Measurements from ENCODE around the gene ZNF787. TPM values are rescaled to one million over a fixed set of nuclear protein-coding genes. Genes with fewer than 3 reads are reported as not detected.
"Not testable (repeated sequence)": the region's sequence is repeated elsewhere in the genome, so short reads cannot be mapped to it uniquely, and the experiment has no call there.

The ZNF787 gene
- total and polyA plus RNA-seq, 10 of the 15 experiments (the other 5 are each of a cell fraction or from before 2014, with no cell fraction given), result 0.23 to 39.9 (median 4.1) TPM

- WGBS (ENCODE audit: insufficient coverage, insufficient replicate concordance, low lambda C conversion rate, missing lambda C conversion rate), result 96% methylated on average over 12 of the region's 12 CpGs
- H3K4me3 ChIP-seq; intact Hi-C loops (cut with micrococcal nuclease; ENCODE audit: unreplicated experiment); H3K36me3 ChIP-seq (ENCODE audit: control insufficient read depth in 2 of 2, insufficient read depth in 2 of 2, low read length in 1 of 2); RAD21 ChIA-PET (ENCODE audit: unreplicated experiment); H3K27me3 ChIP-seq (replicated peaks in 1 of 2; ENCODE audit: control insufficient read depth in 2 of 2, insufficient read depth in 2 of 2, low read length in 1 of 2); DNase-seq (ENCODE audit: low read depth, low spot score); ATAC-seq; H3K79me2 ChIP-seq (ENCODE audit: control insufficient read depth, insufficient read depth, low read length); FAIRE-seq; H3K27ac ChIP-seq (ENCODE audit: control insufficient read depth, insufficient read depth); H4K20me1 ChIP-seq (ENCODE audit: control insufficient read depth, insufficient read depth); CTCF ChIA-PET; POLR2A ChIA-PET; H2AFZ ChIP-seq (ENCODE audit: control insufficient read depth, low read depth, low read length); H3K9me3 ChIP-seq (replicated peaks; ENCODE audit: control insufficient read depth, insufficient read depth, low read length); SMC1A ChIA-PET (ENCODE audit: uncharacterized antibody, unreplicated experiment); H3K4me1 ChIP-seq (ENCODE audit: control insufficient read depth, insufficient read depth, low read length); H3K9ac ChIP-seq (ENCODE audit: control insufficient read depth, insufficient read depth, low read length); H3K4me2 ChIP-seq (ENCODE audit: control insufficient read depth, insufficient read depth); BruUV-seq (replicated peaks): not testable (repeated sequence)
- in situ Hi-C loops (cut with MboI), result loop anchor here (25.0 kb wide), 1 partner anchor 1663 kb away; the partner anchor contains the start of gene ZNF552
Observed at GRCh38 chr19:56148955-56149655, 28.0 kb upstream of the ZNF787 start.

GRCh38 chr19:56148096-56148495 lies 27.0 kb upstream of the ZNF787 start:
- Histone ChIP-seq H3K9ac (ENCODE audit: control insufficient read depth, insufficient read depth, low read length) (no peak overlapping the region), H4K20me1 (ENCODE audit: control insufficient read depth, insufficient read depth) (no peaks in the 10 kb centered on the region), H3K27me3 (replicated peaks in 1 of 2; ENCODE audit: control insufficient read depth in 2 of 2, insufficient read depth in 2 of 2, low read length in 1 of 2) (no peaks in the 10 kb centered on the region), H3K36me3 (ENCODE audit: control insufficient read depth in 2 of 2, insufficient read depth in 2 of 2, low read length in 1 of 2) (peaks cover 2 to 7% of the 10 kb centered on the region in 2 experiments; a peak in 3 of 4 replicates), H3K79me2 (ENCODE audit: control insufficient read depth, insufficient read depth, low read length) (peaks cover 3% of the 10 kb centered on the region), H3K4me2 (ENCODE audit: control insufficient read depth, insufficient read depth) (no peak overlapping the region), H2AFZ (ENCODE audit: control insufficient read depth, low read depth, low read length) (no peak overlapping the region), H3K4me1 (ENCODE audit: control insufficient read depth, insufficient read depth, low read length) (no peaks in the 10 kb centered on the region; the same call in 1 of the 2 replicates), H3K4me3 (no peak overlapping the region), H3K27ac (ENCODE audit: control insufficient read depth, insufficient read depth) (no peak overlapping the region), H3K9me3 (replicated peaks; ENCODE audit: control insufficient read depth, insufficient read depth, low read length) (no peaks in the 10 kb centered on the region)
- intact Hi-C loops (cut with micrococcal nuclease; ENCODE audit: unreplicated experiment) (no loop called here), in situ Hi-C loops (cut with MboI) (loop anchor here (25.0 kb wide), 1 partner anchor 1664 kb away; the partner anchor contains the start of gene ZNF552)
- no peak for ATAC-seq
- SMC1A ChIA-PET (ENCODE audit: uncharacterized antibody, unreplicated experiment), result no interaction called here
- RAD21 ChIA-PET (ENCODE audit: unreplicated experiment), result no interaction called here
- POLR2A ChIA-PET, result no interaction called here
- BruUV-seq (replicated peaks), result no TSS peak
- no peak for DNase-seq (ENCODE audit: low read depth, low spot score)
- FAIRE-seq, result no peak
- TF ChIP-seq CHD2 (IDR thresholded peaks at IDR 0.05; ENCODE audit: borderline replicate concordance, low read depth, low read length), result no peak
- TF ChIP-seq ASH2L (IDR thresholded peaks at IDR 0.05; ENCODE audit: borderline replicate concordance, low read depth), result no peak
- TF ChIP-seq ZNF622 (IDR thresholded peaks at IDR 0.05), result no peak
- TF ChIP-seq ZNF207 (IDR thresholded peaks at IDR 0.05; ENCODE audit: borderline replicate concordance), result no peak
- TF ChIP-seq, protein P1, sequence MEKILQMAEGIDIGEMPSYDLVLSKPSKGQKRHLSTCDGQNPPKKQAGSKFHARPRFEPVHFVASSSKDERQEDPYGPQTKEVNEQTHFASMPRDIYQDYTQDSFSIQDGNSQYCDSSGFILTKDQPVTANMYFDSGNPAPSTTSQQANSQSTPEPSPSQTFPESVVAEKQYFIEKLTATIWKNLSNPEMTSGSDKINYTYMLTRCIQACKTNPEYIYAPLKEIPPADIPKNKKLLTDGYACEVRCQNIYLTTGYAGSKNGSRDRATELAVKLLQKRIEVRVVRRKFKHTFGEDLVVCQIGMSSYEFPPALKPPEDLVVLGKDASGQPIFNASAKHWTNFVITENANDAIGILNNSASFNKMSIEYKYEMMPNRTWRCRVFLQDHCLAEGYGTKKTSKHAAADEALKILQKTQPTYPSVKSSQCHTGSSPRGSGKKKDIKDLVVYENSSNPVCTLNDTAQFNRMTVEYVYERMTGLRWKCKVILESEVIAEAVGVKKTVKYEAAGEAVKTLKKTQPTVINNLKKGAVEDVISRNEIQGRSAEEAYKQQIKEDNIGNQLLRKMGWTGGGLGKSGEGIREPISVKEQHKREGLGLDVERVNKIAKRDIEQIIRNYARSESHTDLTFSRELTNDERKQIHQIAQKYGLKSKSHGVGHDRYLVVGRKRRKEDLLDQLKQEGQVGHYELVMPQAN (conservative IDR thresholded peaks at IDR 0.05), result no peak
- 98% methylated on average over 15 of the region's 15 CpGs for WGBS (ENCODE audit: insufficient coverage, insufficient replicate concordance, low lambda C conversion rate, missing lambda C conversion rate)
- CTCF ChIA-PET, result no interaction called here

Data from GM12878 (cell line).